ENCODE measurements around the gene PRRG3.

The PRRG3 gene

DNA sequence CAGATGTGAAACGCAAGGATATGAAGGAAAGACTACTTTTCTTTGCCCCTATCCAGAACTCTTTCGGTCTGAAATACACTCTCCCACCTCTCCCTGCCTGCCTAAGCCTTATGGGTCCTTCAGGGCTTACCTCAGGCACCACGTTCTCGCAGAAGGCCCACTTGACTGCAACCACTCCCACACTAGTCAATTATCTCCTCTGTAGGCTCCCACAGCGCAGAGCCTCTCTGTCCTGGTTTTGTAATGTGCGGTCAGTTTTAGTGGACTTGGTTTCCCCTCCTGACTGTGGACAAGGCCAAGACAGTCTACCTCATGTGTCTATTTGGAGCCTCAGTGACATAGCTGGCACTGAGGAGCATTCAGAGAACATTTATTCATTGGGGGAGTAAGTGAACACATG lies 50.4 kb downstream of the PRRG3 start:
- DNase-seq, result no peak

DNA sequence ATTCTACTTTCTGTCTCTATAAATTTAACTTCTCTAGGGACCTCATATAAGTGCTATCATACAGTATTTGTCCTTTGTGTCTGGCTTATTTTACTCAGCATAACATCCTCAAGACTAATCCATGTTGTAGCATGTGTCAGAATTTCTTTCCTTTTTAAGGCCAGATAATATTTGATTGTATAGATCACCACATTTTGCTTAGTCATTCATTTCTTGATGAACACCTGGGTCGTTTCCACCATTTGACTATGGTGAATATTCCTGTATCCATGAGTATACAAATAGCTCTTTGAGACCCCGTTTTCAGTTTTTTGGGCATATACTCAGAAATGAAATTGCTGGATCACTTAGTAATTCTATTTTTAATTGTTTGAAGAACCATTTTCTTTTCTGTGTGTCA lies 51.2 kb downstream of the PRRG3 start:
- DNase-seq, result no peak

DNA sequence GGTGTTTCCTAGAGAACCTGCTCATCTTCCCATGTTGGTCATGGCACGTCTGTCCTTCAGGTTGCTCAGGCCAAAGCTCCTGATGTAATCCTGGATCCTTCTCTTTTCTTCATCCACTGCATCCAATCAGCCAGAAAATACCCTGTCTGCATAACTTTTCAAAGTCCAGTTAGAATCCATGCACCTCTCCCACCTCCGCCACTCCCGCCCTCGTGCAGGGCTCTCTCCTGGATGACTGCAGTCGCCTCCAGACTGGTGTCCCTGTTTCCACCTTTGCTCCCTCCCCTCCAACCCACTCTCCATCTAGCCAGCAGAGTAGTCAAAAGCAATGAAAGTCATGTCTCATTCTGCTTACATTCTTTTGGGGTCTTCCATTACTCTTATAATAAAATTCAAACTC lies 55.3 kb downstream of the PRRG3 start:
- DNase-seq, result no peak

DNA sequence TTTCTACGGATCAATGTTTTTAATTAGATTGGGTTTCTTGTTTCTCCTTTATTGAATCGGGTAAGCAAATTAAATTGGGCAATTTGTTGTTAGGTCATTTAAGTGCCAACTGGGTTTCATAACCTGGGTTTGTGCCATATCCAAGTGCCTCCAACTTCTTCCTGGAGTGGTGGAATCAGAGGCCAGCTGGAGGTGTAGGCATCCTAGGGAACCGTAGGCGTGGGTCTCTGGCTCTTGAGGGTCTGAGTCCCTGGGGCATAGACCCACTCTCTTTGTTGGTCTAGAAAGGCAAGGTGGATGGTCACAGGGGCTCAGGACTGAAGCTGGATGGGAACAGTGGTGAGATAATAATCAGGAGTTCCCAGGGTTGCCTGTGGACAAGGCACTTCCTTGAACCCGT lies 57.6 kb downstream of the PRRG3 start:
- DNase-seq, result no peak

DNA sequence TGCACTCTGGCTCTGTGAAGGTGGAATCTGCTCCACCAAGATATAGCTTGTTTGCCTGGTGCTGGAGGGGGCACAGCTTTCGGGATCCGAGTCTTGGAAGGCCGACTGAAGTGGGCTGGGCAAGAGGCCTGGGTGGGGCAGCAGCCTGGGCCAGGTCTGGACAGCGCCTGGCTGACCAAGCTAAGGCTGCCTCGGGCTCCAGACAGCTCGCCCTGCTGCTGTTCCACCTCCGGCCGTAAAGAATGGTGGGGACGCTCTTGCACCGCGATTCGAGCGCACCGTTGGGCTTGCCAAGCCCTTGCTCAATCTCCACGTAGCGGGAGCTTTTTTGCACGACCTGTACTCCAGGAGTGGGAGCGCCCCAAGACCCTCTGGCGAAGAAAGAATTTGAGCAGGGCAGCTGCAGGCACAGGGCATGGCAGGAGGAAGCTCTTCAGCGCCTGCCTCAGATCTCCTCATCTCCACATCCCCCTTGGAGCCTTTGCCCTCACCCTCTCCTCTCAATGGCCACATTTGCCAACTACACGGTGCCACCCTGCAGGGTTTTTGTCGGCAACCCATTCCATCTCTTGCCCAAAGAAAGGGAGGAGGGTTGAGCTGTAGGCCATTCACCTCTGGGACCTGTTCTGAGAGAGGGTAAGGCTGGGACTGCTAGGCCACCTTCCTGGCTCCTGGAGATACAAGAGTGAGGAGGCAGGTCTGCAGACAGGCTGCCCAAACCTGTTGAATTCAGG lies 58.2 kb downstream of the PRRG3 start:
- peak; percentile 45 for DNase-seq

DNA sequence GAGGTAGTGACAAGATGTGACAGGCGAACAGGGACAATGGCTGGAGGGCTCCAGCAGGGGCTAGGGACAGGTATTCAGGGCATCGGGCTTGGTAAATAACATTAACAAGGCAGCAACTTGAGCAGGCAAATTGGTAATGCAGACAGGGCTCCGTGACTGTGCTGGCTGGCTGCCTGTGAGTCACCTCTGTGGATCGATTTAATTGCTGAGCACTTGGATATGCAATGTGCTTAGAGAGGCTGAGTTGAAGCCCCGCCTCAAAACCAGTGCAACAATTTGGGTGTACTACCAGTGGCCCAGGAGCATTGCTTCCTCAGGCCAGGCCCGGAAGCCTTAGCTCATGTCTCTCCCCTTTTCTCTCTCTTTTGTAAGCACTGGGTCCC lies 58.8 kb downstream of the PRRG3 start:
- DNase-seq, result peak; percentile 40

DNA sequence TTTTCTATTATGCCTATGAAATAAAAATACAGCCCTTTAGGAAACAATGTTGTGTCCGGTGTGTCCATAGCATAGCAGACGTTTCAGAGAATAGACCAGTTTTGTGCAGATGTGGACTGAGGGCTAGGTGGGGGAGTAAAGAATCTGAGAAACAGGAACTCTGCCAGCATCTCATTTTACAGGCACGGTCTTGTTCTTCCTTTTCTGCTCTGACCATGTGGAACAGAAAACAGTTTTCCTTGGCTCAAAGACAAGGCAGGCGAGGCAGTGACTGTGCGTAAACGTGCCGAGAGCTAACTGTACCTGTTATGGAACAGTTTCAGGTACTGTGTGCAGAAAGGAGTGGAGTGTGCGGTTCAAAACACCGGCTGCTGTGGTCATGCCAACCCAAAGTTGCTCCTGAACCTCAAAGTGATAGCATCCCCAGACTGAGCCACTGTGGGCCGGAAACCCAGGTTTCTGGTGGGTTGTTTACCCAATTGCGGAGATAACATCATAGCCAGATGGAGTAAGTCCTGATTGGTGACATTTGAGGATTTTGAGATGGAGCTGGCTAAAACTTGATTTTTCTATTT lies 59.5 kb downstream of the PRRG3 start:
- peak; percentile 17 for DNase-seq

All from NCI-H2029 (cell line).